Sigmoid colon (tissue), 7 donors: ENCODE data around the gene PIP4K2A. TPM values are rescaled to one million over a fixed set of nuclear protein-coding genes. Genes with fewer than 3 reads are reported as not detected.

Experiments
- DNase-seq: peaks from one replicate; pipeline ENCODE4 v3.0.0-alpha.2; 2019
- H3K27ac ChIP-seq, 4 donors: fragments of 200-600 bp; sonication (generic); one replicate each; pipeline ENCODE4 v1.5.1; 2016 to 2019; ENCODE audit warnings: mild to moderate bottlenecking in 1 of 4
- H3K27me3 ChIP-seq, 3 donors: fragments of 200-600 bp; sonication (generic); one replicate each; pipeline ENCODE4 v1.5.1; 2019; ENCODE audit warnings: mild to moderate bottlenecking in 1 of 3
- H3K36me3 ChIP-seq, 4 donors: fragments of 200-600 bp; sonication (generic); one replicate each; pipeline ENCODE4 v1.5.1; 2016 to 2019
- H3K4me1 ChIP-seq, 4 donors: fragments of 200-600 bp; sonication (generic); one replicate each; pipeline ENCODE4 v1.5.1; 2017 to 2019
- H3K4me3 ChIP-seq, 4 donors: fragments of 200-600 bp; sonication (generic); one replicate each; pipeline ENCODE4 v1.5.1; 2017 to 2019; ENCODE audit warnings: mild to moderate bottlenecking in 2 of 4, moderate library complexity in 1 of 4
- H3K9me3 ChIP-seq, 4 donors: fragments of 200-600 bp in 3 of 4; sonication (generic) in 3 of 4; one replicate each; pipeline versions ENCODE4 v1.5.1 to v1.6.1; 2013 to 2019
- EP300 ChIP-seq, 4 donors: sonication (generic); formaldehyde crosslinking; IDR thresholded peaks; one replicate each; pipeline ENCODE4 v1.6.1; 2017; ENCODE audit warnings: antibody characterized with exemption in 4 of 4
- POLR2A ChIP-seq, 2 donors: fragments of 450-650 bp; IDR thresholded peaks; one replicate each; pipeline ENCODE4 v1.6.1; 2016; ENCODE audit warnings: antibody characterized with exemption in 2 of 2, mild to moderate bottlenecking in 2 of 2, moderate library complexity in 2 of 2
- POLR2AphosphoS5 ChIP-seq, 4 donors: sonication (generic); formaldehyde crosslinking; IDR thresholded peaks; one replicate each; pipeline ENCODE4 v1.6.1; 2017; ENCODE audit warnings: antibody characterized with exemption in 4 of 4
- WGBS, 2 donors: extraction: QIAGEN DNeasy Blood & Tissue Kit; methylation state at CpG; one replicate each; pipeline ENCODE4 v1.1.7; 2013; 5-methylcytosine and 5-hydroxymethylcytosine counted together
- intact Hi-C: fragments of 100-400 bp; cut with DNase I; formaldehyde crosslinking; loops from one replicate; pipeline ENCODE4 v1.15.1; 2023
- polyA plus RNA-seq, 3 donors: library from polyadenylated mRNA; stranded (reverse); fragments of 200-250 nt; gene quantifications; one replicate each; pipeline ENCODE4 v1.2.3, GENCODE V29; 2013
- total RNA-seq, 4 donors: library from RNA; depleted of rRNA; stranded (reverse); fragments of >200 nt; gene quantifications; one replicate each; pipeline ENCODE4 v1.1.0, GENCODE V29; 2016
- TF ChIP-seq, protein P1 (sequence below), 4 experiments: fragments of 450-650 bp in 3 of 4; fragments of 200-600 bp in 1 of 4; IDR thresholded peaks; one replicate each; pipeline ENCODE4 v1.5.1; 2016 to 2019; ENCODE audit warnings: antibody characterized with exemption in 4 of 4, mild to moderate bottlenecking in 3 of 4, moderate library complexity in 2 of 4
- donor health status: healthy with polysubstance abuse.
- donor health status: Bipolar disorder and iron deficiency.
- donor health status: healthy.

The PIP4K2A gene
- 10 to 100 TPM; 16.6 to 23.2 (median 20.4) TPM for total RNA-seq
- polyA plus RNA-seq: 10 to 100 TPM in 1 of 3 donors, 1 to 10 TPM in 2; 7.2 to 17.8 (median 7.2) TPM

DNA sequence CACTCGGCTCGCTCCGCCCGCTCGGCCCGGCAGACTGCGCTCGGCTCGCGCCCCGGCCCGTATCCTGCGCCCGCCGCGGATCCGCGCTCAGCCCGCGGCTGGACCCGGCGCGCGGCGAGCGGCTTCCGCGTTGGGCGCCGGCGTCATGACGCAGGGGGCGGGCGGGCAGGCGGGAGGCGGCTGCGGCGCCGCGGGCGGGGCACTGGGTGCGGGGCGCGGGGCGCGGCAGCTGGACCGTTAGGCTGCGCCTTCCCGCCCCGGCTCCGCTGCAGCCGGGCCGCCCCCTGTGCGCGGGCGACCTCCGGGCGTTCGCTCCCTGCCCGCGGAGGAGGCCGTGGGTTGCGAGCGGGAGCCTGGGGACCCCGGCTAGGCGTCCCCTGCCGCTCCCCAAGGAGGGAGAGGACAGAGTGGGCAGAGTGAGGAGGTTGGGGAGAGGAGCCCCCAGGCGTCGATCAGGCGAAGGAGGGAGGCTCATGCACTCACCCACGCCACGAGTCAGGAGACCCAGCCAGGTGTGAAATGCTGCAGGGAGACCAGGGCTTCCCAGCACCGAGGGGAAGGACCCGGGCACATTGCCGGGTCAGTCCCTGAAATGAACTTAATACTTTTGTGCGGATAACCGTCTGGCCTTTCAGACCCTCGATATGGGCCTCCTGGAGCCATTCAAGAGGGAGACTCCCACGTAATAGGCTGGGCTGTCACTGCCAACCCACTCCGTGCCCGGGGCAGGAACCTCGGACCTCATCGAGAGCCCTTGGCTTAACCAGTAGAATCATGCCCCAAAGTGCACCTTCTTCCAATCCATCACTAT is at the start of gene PIP4K2A:
TSS of gene PIP4K2A (minus strand) at position 100 of the 811 bp plus-strand sequence. CDS start 252 bp downstream, outside the sequence.
- H3K9me3 ChIP-seq: no peaks in the 10 kb centered on the region
- H3K27ac ChIP-seq: peak within 1 kb of the TSS; percentile 86 to 91 (median 88)
- intact Hi-C loops: loop anchor here (5.0 to 10.0 kb wide), 11 partner anchors 92 to 1200 kb away; partner anchors contain the start of genes DNAJC1 and MSRB2
- TF ChIP-seq POLR2AphosphoS5 (IDR thresholded peaks at IDR 0.05): peak in 3 of 4 donors; percentile 32 to 51 (median 43)
- no peak for TF ChIP-seq POLR2A (IDR thresholded peaks at IDR 0.05)
- peaks cover 0 to 36% (median 18%) of the 10 kb centered on the region in 4 donors for H3K4me1 ChIP-seq
- peak; percentile 84 for DNase-seq
- peak within 1 kb of the TSS; percentile 61 to 99 (median 90) for H3K4me3 ChIP-seq
- H3K27me3 ChIP-seq: no peaks in the 10 kb centered on the region
- 6 to 9% methylated on average over 83 of the region's 83 CpGs for WGBS, 2 donors
- H3K36me3 ChIP-seq: no peaks in the 10 kb centered on the region

DNA sequence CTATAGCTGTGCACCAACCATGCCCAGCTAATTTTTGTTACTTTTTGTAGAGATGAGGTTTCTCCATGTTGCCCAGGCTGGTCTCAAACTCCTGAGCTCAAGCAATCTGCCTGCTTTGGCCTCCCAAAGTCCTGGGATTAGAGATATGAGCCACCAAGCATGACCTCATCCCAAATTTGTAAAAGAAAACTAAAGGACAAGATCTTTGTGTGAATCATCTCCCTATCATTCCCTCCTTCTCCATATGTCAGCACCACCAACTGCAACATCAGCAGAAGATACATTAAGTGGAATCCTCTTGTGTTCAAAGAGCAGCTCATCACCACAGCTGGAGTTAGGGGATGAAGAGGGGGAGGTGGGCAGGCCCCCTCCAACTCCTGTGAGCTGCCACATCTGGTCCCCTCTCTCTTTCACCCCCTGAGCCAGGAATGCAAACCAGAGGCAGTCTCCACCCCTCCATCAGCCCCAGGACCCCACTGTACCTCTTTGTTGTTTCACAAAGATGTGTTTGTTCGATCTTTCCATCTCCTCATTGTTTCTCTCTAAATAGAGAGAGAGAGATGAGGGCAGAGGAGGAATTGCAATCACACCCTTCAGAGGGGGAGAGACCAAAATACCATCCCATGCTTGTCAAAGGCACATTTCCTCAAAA is 47.3 kb upstream of the PIP4K2A start:
- Histone ChIP-seq H3K9me3 (no peaks in the 10 kb centered on the region), H3K27ac (no peak overlapping the region), H3K4me3 (no peak overlapping the region), H3K4me1 (peaks cover 0 to 6% (median 4%) of the 10 kb centered on the region in 4 donors), H3K27me3 (no peaks in the 10 kb centered on the region), H3K36me3 (no peaks in the 10 kb centered on the region)
- intact Hi-C loops: no loop called here
- 87 to 90% methylated on average over 1 of the region's 1 CpG for WGBS, 2 donors
- DNase-seq: no peak
- TF ChIP-seq EP300 (IDR thresholded peaks at IDR 0.05) (no peak), POLR2AphosphoS5 (IDR thresholded peaks at IDR 0.05) (no peak)
- TF ChIP-seq, protein P1, sequence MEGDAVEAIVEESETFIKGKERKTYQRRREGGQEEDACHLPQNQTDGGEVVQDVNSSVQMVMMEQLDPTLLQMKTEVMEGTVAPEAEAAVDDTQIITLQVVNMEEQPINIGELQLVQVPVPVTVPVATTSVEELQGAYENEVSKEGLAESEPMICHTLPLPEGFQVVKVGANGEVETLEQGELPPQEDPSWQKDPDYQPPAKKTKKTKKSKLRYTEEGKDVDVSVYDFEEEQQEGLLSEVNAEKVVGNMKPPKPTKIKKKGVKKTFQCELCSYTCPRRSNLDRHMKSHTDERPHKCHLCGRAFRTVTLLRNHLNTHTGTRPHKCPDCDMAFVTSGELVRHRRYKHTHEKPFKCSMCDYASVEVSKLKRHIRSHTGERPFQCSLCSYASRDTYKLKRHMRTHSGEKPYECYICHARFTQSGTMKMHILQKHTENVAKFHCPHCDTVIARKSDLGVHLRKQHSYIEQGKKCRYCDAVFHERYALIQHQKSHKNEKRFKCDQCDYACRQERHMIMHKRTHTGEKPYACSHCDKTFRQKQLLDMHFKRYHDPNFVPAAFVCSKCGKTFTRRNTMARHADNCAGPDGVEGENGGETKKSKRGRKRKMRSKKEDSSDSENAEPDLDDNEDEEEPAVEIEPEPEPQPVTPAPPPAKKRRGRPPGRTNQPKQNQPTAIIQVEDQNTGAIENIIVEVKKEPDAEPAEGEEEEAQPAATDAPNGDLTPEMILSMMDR (IDR thresholded peaks at IDR 0.05): no peak

DNA sequence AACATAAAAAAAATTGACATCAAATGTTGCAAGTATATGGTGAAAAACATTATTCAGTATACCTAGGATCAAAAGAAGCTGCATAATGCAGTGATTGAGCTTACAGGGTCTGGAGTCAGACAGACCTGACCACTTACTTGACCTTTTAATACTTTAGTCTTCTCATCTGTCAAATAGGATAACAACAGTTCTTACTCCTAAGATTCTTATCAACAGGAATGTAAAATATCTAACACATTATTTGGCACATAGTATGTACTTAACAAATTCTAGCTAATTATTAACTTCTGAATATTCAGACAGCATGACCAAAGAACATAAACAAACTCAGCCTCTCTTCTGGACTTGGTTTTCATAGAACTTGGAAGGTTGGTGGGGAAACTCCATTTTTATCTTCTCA is 45.6 kb upstream of the PIP4K2A start:
- no peaks in the 10 kb centered on the region for H3K36me3 ChIP-seq
- no peaks in the 10 kb centered on the region for H3K9me3 ChIP-seq
- TF ChIP-seq EP300 (IDR thresholded peaks at IDR 0.05) (no peak), POLR2A (IDR thresholded peaks at IDR 0.05) (no peak)
- TF ChIP-seq, protein P1 (IDR thresholded peaks at IDR 0.05): no peak
- intact Hi-C loops: no loop called here
- H3K4me1 ChIP-seq: no peaks in the 10 kb centered on the region
- no peak overlapping the region for H3K4me3 ChIP-seq
- H3K27me3 ChIP-seq: no peaks in the 10 kb centered on the region
- no peak overlapping the region for H3K27ac ChIP-seq
- no peak for DNase-seq

DNA sequence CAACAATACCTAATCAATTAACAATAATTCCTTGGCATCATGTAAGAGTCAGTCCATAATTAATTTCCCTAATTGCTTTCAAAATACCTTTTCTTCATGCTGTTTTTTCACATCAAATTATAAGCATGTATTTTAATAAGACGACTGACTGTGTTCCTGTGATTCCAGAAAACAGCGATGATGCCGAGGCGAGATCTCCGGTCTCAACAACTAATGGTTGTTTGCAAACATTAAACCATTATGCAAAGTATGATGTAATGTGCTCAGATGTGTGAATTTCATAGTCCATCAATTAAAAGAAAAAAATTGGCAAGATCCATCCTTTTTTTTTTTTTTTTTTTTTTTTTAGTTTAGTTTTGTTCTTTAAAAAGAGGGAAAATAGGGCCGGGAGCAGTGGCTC is 44.5 kb upstream of the PIP4K2A start:
- TF ChIP-seq POLR2A (IDR thresholded peaks at IDR 0.05) (no peak), POLR2AphosphoS5 (IDR thresholded peaks at IDR 0.05) (no peak), EP300 (IDR thresholded peaks at IDR 0.05) (no peak)
- TF ChIP-seq, protein P1 (IDR thresholded peaks at IDR 0.05): no peak
- Histone ChIP-seq H3K9me3 (no peaks in the 10 kb centered on the region), H3K4me3 (no peak overlapping the region), H3K36me3 (no peaks in the 10 kb centered on the region), H3K27me3 (no peaks in the 10 kb centered on the region), H3K4me1 (no peaks in the 10 kb centered on the region), H3K27ac (no peak overlapping the region)
- DNase-seq: no peak
- 93 to 96% methylated on average over 6 of the region's 6 CpGs for WGBS, 2 donors
- intact Hi-C loops: no loop called here

DNA sequence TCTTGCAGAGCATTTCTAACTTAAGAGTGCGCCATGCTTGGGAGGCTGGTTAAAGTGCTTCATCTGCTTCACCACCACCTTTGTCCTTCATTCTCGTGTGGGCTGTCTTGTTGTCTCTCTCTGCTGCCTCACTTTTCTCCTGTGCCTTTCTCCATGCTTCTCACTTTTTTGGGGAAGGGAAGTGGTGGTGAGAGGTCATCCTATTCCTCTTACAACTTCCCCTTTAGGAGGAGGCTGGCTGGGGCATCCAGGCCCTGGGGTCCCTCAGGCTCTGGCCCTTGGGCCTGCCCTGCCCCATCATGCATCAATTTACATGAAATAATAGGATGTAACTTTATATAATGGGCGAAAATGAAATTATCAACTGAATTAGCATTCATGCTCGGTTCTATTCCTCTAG is 39.9 kb upstream of the PIP4K2A start:
- no peak for DNase-seq
- Histone ChIP-seq H3K4me1 (no peaks in the 10 kb centered on the region), H3K36me3 (no peaks in the 10 kb centered on the region), H3K4me3 (no peak overlapping the region), H3K27me3 (no peaks in the 10 kb centered on the region), H3K27ac (no peak overlapping the region), H3K9me3 (no peaks in the 10 kb centered on the region)
- TF ChIP-seq EP300 (IDR thresholded peaks at IDR 0.05) (no peak), POLR2A (IDR thresholded peaks at IDR 0.05) (no peak), POLR2AphosphoS5 (IDR thresholded peaks at IDR 0.05) (no peak)
- TF ChIP-seq, protein P1 (IDR thresholded peaks at IDR 0.05): no peak
- WGBS, 2 donors: 80 to 93% methylated on average over 4 of the region's 4 CpGs
- intact Hi-C loops: no loop called here
